ENCODE results near the gene PRDM10.

GRCh38 chr11:130040281-130040940 lies 37.8 kb upstream of the PRDM10 start:
- TF ChIP-seq POLR2A (IDR thresholded peaks at IDR 0.05; ENCODE audit: extremely low read depth, insufficient read length) (no peak), MAX (IDR thresholded peaks at IDR 0.05; ENCODE audit: low read depth, low read length) (no peak), CTCF (IDR thresholded peaks at IDR 0.05; ENCODE audit: low read depth, low read length) (no peak)

Measured in NB4 (cell line).